K562 (cell line): ENCODE results near the gene LIMK1. TPM values are rescaled to one million over a fixed set of nuclear protein-coding genes. Genes with fewer than 3 reads are reported as not detected.

Experiments
- ATAC-seq: fragments of 200-7000 bp; cut with Tn5 transposase; 3 replicates; pipeline ENCODE4 v1.9.1; 2020; ENCODE audit warnings: moderate library complexity
- BruUV-seq: library from RNA; stranded (reverse); fragments of 400-500 nt; replicated peaks from 2 replicates; lab custom pipeline; 2021; lab: Mats Ljungman, UMichigan
- CTCF ChIA-PET: fragments of 300-600 bp; formaldehyde crosslinking; extraction: SDS; loops from one replicate; lab custom pipeline; 2021; ENCODE audit warnings: low intra/inter-chr PET ratio; lab: Yijun Ruan, JAX
- POLR2A ChIA-PET: fragments of 300-600, 350-650 bp; sonication (Branson Sonifier 250); formaldehyde crosslinking; extraction: SDS; loops from one replicate; lab custom pipeline; 2021; ENCODE audit warnings: antibody characterized with exemption, inconsistent platforms; lab: Yijun Ruan, JAX
- DNase-seq, 4 experiments: peaks; one replicate each; pipeline versions ENCODE4 v3.0.0 to v3.0.0-alpha.2; 2011 to 2018; ENCODE audit warnings: low spot score in 3 of 4, mixed read lengths in 3 of 4; ENCODE audit errors: extremely low read depth in 1 of 4
- FAIRE-seq: peaks from 2 replicates; lab custom pipeline; 2011; peaks lifted over from hg19 to GRCh38; lab: Jason Lieb, UNC
- H2AFZ ChIP-seq: 2 replicates; pipeline ENCODE4 v1.6.0; 2011; ENCODE audit warnings: low read depth, low read length, control low read depth, inconsistent platforms
- H3K27ac ChIP-seq: fragments of 200-600 bp; 3 replicates; pipeline ENCODE4 v1.8.0; 2011; ENCODE audit warnings: low read depth, mild to moderate bottlenecking, control low read depth, inconsistent platforms, low read length, moderate library complexity, mixed read lengths; ENCODE audit errors: extremely low read depth
- H3K27me3 ChIP-seq, 2 experiments: fragments of 300-600 bp in 1 of 2; 2 replicates in 1 of 2; 3 replicates in 1 of 2; pipeline versions ENCODE4 v1.6.0 to v1.8.0; 2011; ENCODE audit warnings: inconsistent platforms in 2 of 2, low read length in 2 of 2, mild to moderate bottlenecking in 1 of 2, mixed read lengths in 1 of 2, moderate library complexity in 1 of 2; ENCODE audit not compliant: control insufficient read depth in 2 of 2, insufficient read depth in 2 of 2
- H3K36me3 ChIP-seq: fragments of 300-600 bp; 3 replicates; pipeline ENCODE4 v1.8.0; 2011; ENCODE audit warnings: mild to moderate bottlenecking, low read length, inconsistent platforms; ENCODE audit not compliant: control insufficient read depth, insufficient read depth
- H3K4me1 ChIP-seq, 2 experiments: fragments of 200-600 bp in 1 of 2; replicated peaks in 1 of 2; 2 replicates in 1 of 2; 3 replicates in 1 of 2; pipeline versions ENCODE4 v1.5.1 to v1.8.0; 2011; ENCODE audit warnings: inconsistent platforms in 2 of 2, low read length in 2 of 2, mild to moderate bottlenecking in 1 of 2, mixed read lengths in 1 of 2, moderate library complexity in 1 of 2; ENCODE audit not compliant: control insufficient read depth in 2 of 2, insufficient read depth in 2 of 2
- H3K4me2 ChIP-seq: 2 replicates; pipeline ENCODE4 v1.6.1; 2011; ENCODE audit warnings: low read length, control low read depth, inconsistent platforms, mixed read lengths; ENCODE audit not compliant: insufficient read depth
- H3K4me3 ChIP-seq: fragments of 200-600 bp; sonication (generic), shearing (Covaris generic); 2 replicates; pipeline ENCODE4 v1.5.1; 2016; ENCODE audit warnings: control low read depth, inconsistent platforms
- H3K79me2 ChIP-seq: fragments of 200-600 bp; 3 replicates; pipeline ENCODE4 v1.8.0; 2011; ENCODE audit warnings: low read length, inconsistent platforms; ENCODE audit not compliant: control insufficient read depth, insufficient read depth
- H3K9ac ChIP-seq, 2 experiments: 2 replicates each; pipeline versions ENCODE4 v1.6.0 to v1.6.1; 2011; ENCODE audit warnings: low read depth in 2 of 2, low read length in 2 of 2, control low read depth in 1 of 2, inconsistent platforms in 1 of 2, mild to moderate bottlenecking in 1 of 2, mixed read lengths in 1 of 2; ENCODE audit not compliant: insufficient read depth in 1 of 2
- H3K9me1 ChIP-seq: one replicate; pipeline ENCODE4 v1.6.0; 2011; ENCODE audit warnings: inconsistent platforms, mild to moderate bottlenecking, low read length, moderate library complexity; ENCODE audit not compliant: control insufficient read depth, insufficient read depth
- H3K9me3 ChIP-seq: replicated peaks from 2 replicates; pipeline ENCODE4 v1.5.1; 2011; ENCODE audit warnings: low read depth, low read length, inconsistent platforms; ENCODE audit not compliant: control insufficient read depth, insufficient read depth
- H4K20me1 ChIP-seq: replicated peaks from 2 replicates; pipeline ENCODE4 v1.6.1; 2011; ENCODE audit warnings: low read length, inconsistent platforms, mixed read lengths; ENCODE audit not compliant: control insufficient read depth, insufficient read depth
- ARID4B ChIP-seq: sonication (generic); formaldehyde crosslinking; IDR thresholded peaks from 2 replicates; pipeline ENCODE4 v1.8.0; 2022; ENCODE audit warnings: mild to moderate bottlenecking, missing genetic modification reagents
- ATF4 ChIP-seq: fragments of 450-650 bp; formaldehyde crosslinking; IDR thresholded peaks from 2 replicates; pipeline ENCODE4 v1.4.0; 2022; ENCODE audit warnings: mild to moderate bottlenecking, moderate library complexity
- CAMTA2 ChIP-seq: fragments of 250-450 bp; sonication (Bioruptor Pico); conservative IDR thresholded peaks from 2 replicates; pipeline ENCODE4 v1.5.1; 2022
- ELF1 ChIP-seq: fragments of 200-800 bp; sonication (Bioruptor generic); IDR thresholded peaks from 2 replicates; pipeline ENCODE4 v1.6.1; 2016; ENCODE audit warnings: missing genetic modification characterization, missing compliant biosample characterization
- IRF2 ChIP-seq: sonication (generic); formaldehyde crosslinking; IDR thresholded peaks from 2 replicates; pipeline ENCODE4 v1.8.1; 2022; ENCODE audit warnings: mild to moderate bottlenecking, missing genetic modification reagents
- KLF10 ChIP-seq: fragments of 250-450 bp; sonication (Bioruptor Pico); IDR thresholded peaks from 2 replicates; pipeline ENCODE4 v1.6.1; 2021; ENCODE audit warnings: matching md5 sums
- PHF20 ChIP-seq: fragments of 450-650 bp; IDR thresholded peaks from 2 replicates; pipeline ENCODE4 v1.6.1; 2018; ENCODE audit not compliant: partially characterized antibody
- POLR2A ChIP-seq: fragments of 450-650 bp; conservative IDR thresholded peaks from 2 replicates; pipeline ENCODE4 v1.6.1; 2016
- RREB1 ChIP-seq: fragments of 250-450 bp; sonication (Bioruptor Pico); IDR thresholded peaks from 2 replicates; pipeline ENCODE4 v1.4.0; 2020
- SMARCA4 ChIP-seq: fragments of 450-650 bp; IDR thresholded peaks from 2 replicates; pipeline ENCODE4 v1.6.1; 2016
- SNRNP70 ChIP-seq: fragments of 200-400 bp; formaldehyde crosslinking; optimal IDR thresholded peaks from 2 replicates; pipeline ENCODE3; 2017; ENCODE audit warnings: low read depth, low read length
- STAT5B ChIP-seq: fragments of 250-450 bp; sonication (Bioruptor Pico); IDR thresholded peaks from 2 replicates; pipeline ENCODE4 v1.8.0; 2021; ENCODE audit warnings: mild to moderate bottlenecking, inconsistent platforms
- XRCC3 ChIP-seq: fragments of 450-650 bp; IDR thresholded peaks from 2 replicates; pipeline ENCODE4 v1.6.1; 2017; ENCODE audit warnings: mild to moderate bottlenecking, moderate library complexity
- WGBS: fragments of 100-300 bp; shearing (Covaris generic); methylation state at CpG from one replicate; pipeline ENCODE4 v1.1.6; 2016; ENCODE audit warnings: low coverage, mixed read lengths; ENCODE audit not compliant: insufficient coverage; ENCODE audit errors: missing lambda C conversion rate; 5-methylcytosine and 5-hydroxymethylcytosine counted together
- in situ Hi-C: fragments of 300-500 bp; cut with MboI; formaldehyde crosslinking; loops from 4 replicates; pipeline ENCODE4 v1.15.0; 2018; ENCODE audit warnings: inconsistent platforms, mixed read lengths
- intact Hi-C: fragments of 100-400 bp; cut with micrococcal nuclease; formaldehyde crosslinking; loops from 2 replicates; pipeline ENCODE4 v1.14.2; 2022
- polyA plus RNA-seq, 8 experiments: library from polyadenylated mRNA; depleted of rRNA in 4 of 8; stranded (reverse) in 5 of 8; unstranded in 3 of 8; fragments of >200 nt; fragmentation: Nextera tagmentation in 2 of 8; fragmentation: Illumina TruSeq in 1 of 8; extraction: Ambion mirVana in 2 of 8; extraction: Trizol in 1 of 8; gene quantifications; 2 replicates each; pipeline versions ENCODE4 v1.2.1 to v1.2.3, GENCODE V29; 2011 to 2014; ENCODE audit warnings: inconsistent platforms in 1 of 8, missing spikeins in 1 of 8
- total RNA-seq, 7 experiments: library from RNA; depleted of rRNA in 6 of 7; stranded (reverse); fragments of >200 nt in 6 of 7; fragmentation: Illumina TruSeq in 2 of 7; extraction: Trizol in 2 of 7; gene quantifications; 2 replicates each; pipeline versions ENCODE4 v1.2.1 to v1.2.3, GENCODE V29; 2011 to 2021; ENCODE audit warnings: low replicate concordance in 1 of 7

Gene LIMK1
- total and polyA plus RNA-seq, 9 of the 15 experiments (the other 6 are each of a cell fraction or from before 2014, with no cell fraction given): 0.14 to 30.0 (median 15.9) TPM

GRCh38 chr7:74057216-74057925 is 26.2 kb upstream of the LIMK1 start:
- ChIA-PET CTCF (no interaction called here), POLR2A (interaction anchor here (0.7 to 1.4 kb wide), 2 partner anchors 41 to 121 kb away, joined by 3 to 5 read pairs; no protein-coding TSS in a partner anchor)
- BruUV-seq: no TSS peak
- Histone ChIP-seq H3K9me1 (no peaks in the 10 kb centered on the region), H3K79me2 (no peaks in the 10 kb centered on the region), H4K20me1 (peaks cover 13% of the 10 kb centered on the region; the same call in 1 of the 2 replicates), H3K4me3 (no peak overlapping the region), H3K9me3 (no peaks in the 10 kb centered on the region), H3K4me1 (peaks cover 0 to 18% of the 10 kb centered on the region in 2 experiments; a peak in 2 of 5 replicates), H3K4me2 (no peak overlapping the region), H2AFZ (no peak overlapping the region), H3K27ac (no peak overlapping the region), H3K9ac (no peak overlapping the region), H3K36me3 (no peaks in the 10 kb centered on the region), H3K27me3 (peaks cover 36 to 68% of the 10 kb centered on the region in 2 experiments)
- in situ Hi-C loops (no loop called here), intact Hi-C loops (no loop called here)
- 3% methylated on average over 10 of the region's 11 CpGs for WGBS
- no peak for DNase-seq
- ATAC-seq: no peak
- no peak for FAIRE-seq
- TF ChIP-seq ARID4B: no peak
- TF ChIP-seq SMARCA4: no peak
- no peak for TF ChIP-seq CAMTA2 (CRISPR knock-in tag)
- TF ChIP-seq IRF2 (CRISPR knock-in tag): no peak
- no peak for TF ChIP-seq SNRNP70
- no peak for TF ChIP-seq KLF10 (CRISPR knock-in tag)
- TF ChIP-seq XRCC3: no peak
- TF ChIP-seq ATF4 (CRISPR knock-in tag): no peak
- no peak for TF ChIP-seq ELF1 (tag)
- no peak for TF ChIP-seq POLR2A
- TF ChIP-seq STAT5B (CRISPR knock-in tag): no peak
- TF ChIP-seq PHF20: no peak
- TF ChIP-seq RREB1 (CRISPR knock-in tag): no peak
